NCI-H1092 treated with DMSO at 0.1 percent for 48 hours (cell line): ENCODE results near the gene SMARCA2.

Source experiments
- DNase-seq: peaks from one replicate; lab custom pipeline; 2025; lab: John Stamatoyannopoulos, UW

SMARCA2 gene

DNA sequence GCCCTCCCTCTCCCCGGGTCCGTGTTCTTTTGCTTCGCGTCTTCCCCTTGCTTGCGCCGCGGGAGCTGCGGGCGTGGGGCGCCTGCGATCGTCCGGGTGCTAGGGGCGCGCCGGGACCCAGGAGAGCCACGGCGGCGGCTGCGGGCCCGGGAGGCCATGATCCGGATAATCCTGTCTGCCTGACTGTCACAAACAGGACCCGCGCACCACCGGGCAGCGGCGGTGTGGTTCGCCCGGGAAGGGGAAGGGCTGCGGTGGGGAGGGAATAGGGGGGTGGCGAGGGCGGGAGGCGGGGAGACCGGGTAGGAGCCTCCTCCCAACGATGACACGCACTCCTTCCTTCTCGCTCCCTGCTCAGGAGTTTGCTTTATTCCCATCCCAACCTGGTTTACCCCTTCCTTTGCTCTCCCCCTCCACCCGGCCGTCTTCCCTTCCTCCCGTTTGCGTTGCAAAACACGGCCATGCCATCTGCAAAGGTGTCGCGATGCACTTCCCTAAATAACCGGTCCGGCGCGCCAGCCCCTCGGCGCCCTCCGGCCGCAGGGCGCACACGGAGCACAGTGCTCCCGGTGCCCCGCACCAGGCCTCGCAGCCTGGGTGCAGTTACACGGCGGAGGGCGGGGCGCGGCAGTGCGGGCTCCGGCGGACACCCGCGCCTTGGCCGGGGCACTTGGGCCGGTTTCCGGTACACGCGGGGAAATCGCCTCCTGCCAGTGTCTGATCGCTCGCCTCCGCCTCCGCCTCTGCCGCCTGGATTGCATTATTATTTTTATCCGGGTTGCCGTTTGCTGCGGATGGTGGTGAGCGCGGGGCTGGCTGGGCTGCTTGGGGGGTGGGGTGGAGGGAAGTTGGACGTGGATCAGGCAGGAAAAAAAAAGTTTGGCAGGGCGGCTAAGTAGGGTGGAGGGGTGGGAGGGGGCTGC, 1.5 kb downstream of the SMARCA2 start:
- DNase-seq = no peak

DNA sequence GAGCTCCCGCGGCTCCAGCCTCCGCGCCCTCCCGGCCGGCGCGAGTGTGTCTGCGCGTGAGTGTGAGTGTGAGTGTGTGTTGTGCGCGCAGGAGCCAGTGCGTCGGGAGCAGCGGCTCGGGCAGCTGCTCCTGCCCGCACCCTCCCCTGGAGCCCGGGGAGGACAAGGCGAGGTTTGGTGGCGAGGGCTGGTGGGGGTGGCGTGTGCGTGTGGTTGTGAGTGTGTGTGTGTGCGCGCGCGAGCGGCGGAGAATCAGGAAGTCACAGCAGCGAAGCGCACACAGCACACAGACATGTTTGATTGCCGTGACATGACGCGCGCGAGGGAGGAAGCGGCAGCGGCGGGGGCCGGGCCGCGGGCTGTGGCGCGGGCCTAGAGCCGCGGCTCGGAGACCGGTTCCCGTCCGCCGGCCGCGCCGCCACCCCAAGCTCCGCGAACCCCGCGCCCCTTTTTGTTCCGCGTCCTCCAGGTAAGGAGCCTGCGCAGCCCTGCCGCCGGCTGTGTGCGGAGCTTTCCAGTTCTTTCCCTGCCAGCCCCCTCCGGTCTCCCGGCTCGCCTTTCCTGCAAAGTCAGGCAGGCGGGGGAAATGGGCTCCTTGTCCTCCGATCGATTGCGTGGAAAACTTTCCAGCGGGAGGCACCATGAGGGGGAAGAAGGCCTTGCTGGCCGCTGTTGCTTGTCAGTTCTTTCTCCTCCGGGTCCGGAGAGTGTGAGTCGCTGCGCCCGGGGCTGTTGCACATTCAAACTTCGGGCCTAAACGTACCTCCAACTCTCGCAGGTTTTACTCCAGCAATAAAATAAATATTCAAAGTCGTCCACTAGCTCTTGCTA, 2.4 kb downstream of the SMARCA2 start:
- DNase-seq = no peak

DNA sequence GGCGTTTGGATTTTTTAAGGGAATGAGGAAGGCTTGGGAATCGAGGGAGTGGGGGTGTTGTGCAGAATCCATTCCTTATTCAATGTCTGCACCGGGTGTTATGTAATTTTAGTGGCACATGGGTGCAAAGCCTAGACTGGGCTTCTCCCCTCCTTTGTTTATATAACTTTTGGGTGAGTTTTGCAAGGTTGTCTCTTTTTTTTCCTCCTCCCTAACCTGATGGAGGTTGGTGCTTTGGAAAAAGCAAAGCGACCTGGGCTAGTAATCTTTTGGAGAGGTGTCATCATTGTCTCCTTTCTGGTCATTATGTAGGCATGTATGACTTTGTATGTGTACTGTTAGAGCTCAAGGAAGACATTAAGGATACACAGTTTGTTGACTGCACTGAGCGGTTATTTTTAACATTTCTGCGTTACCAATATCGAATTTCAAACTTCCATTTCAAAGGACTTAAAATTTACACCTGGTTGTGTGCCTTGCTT, 3.1 kb downstream of the SMARCA2 start:
- no peak for DNase-seq

DNA sequence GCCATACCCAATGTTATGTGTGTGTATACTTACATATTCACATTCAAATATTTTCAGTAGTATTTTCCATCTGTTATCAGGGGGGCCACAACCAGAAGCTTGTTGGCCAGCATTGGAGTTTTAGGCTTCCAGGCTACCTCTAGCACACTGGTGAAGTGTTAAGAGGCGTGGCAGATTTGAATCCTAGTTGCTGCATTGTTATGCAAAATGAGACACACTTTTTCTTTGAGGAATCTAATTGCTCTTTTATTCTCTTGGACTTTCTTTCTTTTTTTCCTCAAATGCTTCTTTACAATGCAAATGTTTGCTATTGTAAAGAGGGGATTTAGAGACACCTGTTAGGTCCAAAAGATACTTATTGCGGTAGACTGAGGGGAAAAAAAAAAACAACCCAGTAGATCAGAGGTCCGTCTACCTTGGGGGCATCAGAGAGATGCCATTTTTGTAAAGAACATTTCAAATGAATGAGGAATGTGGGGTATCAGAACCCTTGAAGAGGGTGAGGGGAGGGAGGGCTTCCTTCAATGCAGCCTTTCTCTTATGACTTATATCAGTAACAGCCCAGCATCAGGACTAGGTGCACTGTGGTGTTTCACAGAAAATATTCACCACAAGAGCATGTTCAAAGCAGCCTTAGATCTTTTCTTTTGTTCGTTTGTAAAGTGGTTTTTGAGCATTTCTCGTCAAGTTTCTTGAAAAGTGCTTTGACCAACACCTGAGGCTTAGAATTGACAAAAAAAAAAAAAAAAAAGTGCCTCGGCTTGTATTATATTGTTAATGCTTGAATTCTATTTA, 3.8 kb downstream of the SMARCA2 start:
- DNase-seq = no peak

DNA sequence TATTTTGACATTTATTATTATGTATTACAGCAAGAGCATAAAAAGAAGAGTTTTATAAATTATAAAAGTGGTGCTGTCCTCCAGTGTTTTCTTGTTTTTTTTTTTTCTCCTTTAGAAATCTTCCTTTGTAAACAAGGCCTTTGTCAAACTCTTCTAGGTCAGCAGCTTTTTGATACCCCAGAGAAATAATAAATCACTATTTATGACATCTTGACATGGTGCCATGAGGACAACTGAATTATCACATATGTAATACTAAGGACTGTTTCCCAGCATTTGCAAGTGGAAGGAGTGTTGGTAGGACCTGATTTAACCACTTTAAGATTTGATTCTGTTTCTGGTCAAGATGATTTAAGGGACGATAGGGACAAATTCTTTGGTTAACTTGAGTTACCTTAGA, 4.6 kb downstream of the SMARCA2 start:
- no peak for DNase-seq

DNA sequence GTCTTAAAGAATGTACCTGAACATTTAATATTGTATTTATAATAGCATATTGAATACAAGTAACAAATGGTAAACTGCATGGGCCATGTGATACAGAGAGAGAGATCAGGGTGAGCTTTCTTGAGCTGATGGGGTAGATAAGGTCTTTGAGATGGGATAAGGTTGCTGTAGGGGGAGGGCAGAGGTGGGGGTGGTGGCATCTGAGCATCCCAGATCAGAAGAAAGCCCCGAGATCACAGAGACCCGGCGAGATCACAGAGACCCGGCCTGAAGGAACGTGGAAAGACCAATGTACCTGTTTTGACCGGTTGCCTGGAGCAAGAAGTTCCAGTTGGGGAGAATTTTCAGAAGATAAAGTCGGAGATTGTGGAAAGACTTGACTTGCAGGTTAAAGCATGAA, 6.6 kb downstream of the SMARCA2 start:
- no peak for DNase-seq

DNA sequence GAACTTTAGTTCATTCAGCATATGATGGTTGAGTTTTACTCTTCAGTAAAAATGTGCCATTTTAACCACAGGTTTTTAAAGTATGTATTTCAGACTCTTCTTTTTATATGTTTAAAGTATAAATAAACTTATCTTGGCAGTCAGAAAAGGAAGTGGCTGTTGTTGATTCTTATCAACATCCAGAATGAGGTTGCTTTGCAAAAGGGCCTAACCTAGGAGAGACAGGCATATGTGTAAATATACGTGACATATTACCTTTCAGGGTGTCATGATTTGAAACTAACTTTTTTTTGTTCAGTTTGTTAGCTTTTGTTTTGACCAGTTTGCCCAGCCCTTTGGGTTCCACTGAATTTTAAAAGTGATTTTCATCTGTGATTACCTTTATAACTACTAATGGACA, 7.4 kb downstream of the SMARCA2 start:
- no peak for DNase-seq

DNA sequence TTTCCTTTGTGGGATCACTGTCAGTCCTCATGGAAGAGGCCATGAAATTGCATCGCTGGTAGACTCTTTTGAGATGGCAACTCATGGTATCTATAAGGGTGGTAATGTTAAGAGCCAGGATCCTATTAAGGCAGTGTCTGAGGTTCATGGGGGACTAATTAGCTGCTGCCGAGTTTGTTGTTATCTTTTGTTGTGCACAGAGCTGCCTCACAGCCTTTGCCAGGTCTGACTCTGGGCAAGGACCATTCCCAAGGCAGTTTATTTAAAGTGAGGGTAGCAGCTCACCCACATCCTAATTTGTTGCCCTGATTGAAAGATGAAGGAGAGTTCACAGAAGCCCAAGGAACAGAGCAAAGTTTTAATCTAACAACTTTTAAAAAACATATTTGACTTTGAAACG, 7.9 kb downstream of the SMARCA2 start:
- no peak for DNase-seq

DNA sequence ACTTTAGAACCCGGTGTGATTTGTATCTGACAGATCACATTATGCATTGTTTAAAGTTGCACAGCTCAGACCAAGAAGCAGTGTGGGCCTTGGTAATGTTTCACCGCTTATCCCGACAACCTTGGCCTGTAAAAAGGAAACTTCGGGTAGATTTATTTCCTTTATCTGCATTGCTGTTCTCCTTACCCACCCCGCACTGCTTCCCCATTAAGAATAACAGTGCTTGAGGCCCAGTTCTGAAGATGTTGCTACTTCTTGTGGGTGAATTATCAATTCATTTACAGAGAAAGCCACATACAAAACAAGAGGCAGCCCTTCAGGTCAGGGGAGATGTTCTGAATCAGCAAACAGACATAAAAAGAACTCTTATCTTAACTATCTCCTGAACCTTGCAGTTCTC, 8.4 kb downstream of the SMARCA2 start:
- no peak for DNase-seq

DNA sequence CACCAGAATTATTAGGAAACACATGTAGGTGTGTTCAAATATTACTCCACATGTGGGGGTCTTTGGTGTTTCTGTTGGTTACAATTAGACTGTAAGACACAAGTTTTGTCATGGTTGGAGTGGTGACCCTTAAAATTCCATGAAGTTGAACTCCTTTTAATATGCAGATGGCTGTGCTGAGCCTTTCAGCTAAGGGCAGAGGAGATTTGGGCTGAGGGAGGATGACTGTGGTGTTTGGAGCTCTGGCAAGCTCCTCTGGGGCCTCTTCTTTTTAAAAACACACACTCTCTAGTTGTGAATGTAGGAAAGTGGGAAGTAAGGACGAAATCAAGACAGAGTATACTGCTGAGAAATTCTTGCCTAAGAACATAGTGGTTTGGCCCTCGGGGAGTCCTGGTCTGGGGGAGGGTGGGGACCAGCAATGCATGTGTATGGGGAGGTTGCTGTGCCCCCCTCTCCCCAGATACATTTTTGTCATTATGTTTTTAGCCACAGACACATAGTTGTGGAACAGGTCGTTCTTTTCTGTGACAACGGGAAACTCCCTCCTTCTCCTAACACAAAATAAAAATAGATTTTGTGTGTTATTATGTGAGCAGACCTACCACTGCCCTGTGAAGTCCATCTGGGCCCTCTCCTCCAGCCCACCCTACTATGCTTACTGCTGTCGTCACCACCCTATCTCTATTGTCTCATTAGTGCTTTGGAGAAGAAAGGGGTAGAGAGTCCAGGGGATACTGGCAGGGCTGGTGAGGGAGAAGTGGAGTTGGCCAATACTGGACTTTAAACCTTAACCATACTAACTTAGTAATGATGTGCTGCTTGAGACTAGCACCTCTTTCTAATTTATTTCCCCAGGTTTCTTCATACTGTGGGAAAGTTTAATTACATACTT, 10.0 kb downstream of the SMARCA2 start:
- DNase-seq = no peak

DNA sequence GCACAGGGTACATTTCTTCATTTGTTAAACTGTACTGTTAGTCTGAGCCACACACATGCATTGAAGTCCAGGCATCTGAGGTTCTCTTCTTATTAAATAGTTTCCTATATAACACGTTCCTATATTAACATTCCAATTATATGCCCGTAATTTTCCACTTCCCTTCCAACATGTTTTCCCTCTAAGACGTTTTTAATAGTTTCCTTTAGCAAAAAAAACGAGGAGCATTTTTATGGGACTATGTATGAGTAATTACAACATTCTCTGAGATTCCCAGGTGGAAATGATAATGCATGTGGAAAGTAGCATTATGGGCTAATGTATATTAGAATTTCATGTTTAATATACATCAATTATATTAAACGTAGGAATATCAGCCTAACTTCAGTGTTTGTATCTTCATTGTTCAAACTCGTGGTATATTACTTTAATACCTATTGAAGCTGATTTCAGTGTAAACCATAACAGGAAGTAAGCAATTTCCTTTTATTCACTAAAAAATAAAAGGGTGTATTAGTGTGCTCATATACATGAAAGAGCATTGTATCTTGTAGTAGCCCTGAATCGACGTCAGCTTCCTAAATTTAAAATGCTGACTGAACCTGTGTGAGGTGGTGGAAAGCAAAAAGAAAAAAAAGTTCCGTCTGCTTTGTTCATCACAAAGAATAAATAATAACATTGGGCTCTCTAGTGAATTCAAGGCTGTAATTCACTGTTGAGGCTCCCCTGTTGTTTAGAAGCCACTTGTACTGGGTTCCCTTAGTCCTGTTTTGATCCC, 11.3 kb downstream of the SMARCA2 start:
- DNase-seq = no peak

DNA sequence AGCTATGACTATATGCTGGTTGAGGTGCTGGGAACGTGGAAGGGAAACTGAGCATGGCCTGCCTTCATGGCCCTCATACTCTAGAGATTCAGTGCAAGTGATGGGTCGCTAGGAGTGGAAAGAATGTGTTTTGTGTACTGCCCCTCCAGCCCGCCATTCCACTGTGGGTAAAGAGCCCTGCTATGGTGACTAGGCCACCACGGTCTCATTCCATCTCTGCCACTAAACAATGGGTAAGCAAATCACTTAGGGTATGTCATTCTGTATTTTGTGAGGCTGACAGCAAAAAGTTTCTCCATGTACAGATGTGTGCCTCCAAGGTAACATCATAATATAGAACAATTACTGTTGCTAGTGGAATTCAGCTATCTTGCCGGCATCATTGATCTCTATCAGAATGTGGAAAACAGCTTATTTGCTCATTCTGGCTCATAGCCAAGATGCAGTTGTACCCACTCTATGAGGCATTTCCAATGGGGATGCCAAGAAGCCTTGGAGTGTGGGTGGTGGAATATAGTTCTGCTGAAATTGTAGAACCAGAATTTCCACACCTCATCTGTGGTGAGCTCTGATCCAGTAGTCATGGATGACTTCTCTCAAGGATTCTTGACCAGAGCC, 12.5 kb downstream of the SMARCA2 start:
- no peak for DNase-seq

DNA sequence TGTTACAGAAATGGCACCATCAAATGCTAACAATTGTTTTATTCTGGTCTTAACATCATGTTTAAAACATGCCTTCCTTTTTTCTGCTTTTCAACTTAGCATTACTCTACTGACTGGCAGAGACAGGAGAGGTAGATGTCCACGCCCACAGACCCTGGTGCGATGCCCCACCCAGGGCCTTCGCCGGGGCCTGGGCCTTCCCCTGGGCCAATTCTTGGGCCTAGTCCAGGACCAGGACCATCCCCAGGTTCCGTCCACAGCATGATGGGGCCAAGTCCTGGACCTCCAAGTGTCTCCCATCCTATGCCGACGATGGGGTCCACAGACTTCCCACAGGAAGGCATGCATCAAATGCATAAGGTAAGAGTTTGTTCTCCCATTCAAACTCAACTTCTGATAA, 13.7 kb downstream of the SMARCA2 start:
- no peak for DNase-seq

DNA sequence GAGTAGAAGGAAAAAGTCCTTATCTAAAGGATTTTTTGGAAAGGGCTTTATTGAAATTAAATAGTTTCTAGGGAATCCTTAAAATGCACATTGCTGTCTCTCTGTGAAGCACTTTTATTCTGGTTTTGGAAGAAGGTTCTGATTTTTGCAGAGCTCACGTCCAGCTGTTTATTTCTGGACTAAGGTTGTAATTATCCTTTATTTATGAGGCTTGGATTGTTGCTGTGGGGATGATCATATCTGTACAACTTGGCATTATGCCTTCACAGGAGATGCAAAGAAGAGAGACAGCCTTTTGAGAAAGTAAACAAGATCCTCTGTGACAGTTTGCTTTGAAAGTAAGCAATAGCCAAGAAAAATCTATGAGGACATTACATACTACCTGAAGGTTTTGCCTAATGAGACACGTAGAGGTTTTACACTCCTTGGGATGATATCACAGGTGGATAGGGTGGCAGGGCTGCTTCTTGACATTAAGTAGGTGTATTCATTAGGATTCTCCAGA, 14.6 kb downstream of the SMARCA2 start:
- no peak for DNase-seq

DNA sequence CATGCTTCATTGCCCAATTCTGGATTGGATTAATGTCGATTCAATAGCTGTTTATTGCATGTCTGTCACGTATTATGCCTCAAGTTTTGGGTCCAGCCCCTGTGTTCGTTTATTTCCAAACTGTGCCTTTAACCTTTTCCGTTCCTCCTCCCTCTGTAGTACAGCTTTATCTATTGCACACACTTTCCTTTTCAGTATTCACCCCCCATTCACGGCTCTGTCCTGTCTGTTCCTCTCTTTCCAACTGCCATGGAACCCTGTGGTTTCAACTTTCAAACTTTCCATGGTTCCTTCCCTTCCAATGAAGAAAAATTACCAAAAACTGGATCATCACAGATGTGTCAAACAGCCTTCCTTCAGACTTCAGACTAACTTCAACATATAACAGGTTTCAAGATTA, 17.1 kb downstream of the SMARCA2 start:
- DNase-seq = no peak

DNA sequence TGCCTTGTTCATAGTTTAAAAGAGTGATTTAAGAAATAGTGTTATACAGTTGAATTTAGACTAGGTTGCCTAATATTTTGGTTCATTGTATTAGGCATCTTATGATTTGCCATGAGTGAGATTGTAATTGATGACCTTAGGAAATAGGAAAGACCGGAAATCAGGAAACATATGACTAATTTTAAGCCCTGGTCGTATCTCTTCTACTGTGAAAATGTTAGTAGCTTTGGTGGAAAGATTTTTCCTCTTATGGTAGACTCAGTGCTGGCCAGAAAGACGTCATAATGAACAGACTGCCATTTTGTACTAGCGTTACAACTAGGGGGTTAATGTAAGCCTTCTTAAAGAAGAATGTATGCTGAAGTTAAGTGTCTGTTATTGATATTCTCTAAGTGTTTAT, 21.7 kb downstream of the SMARCA2 start:
- no peak for DNase-seq

DNA sequence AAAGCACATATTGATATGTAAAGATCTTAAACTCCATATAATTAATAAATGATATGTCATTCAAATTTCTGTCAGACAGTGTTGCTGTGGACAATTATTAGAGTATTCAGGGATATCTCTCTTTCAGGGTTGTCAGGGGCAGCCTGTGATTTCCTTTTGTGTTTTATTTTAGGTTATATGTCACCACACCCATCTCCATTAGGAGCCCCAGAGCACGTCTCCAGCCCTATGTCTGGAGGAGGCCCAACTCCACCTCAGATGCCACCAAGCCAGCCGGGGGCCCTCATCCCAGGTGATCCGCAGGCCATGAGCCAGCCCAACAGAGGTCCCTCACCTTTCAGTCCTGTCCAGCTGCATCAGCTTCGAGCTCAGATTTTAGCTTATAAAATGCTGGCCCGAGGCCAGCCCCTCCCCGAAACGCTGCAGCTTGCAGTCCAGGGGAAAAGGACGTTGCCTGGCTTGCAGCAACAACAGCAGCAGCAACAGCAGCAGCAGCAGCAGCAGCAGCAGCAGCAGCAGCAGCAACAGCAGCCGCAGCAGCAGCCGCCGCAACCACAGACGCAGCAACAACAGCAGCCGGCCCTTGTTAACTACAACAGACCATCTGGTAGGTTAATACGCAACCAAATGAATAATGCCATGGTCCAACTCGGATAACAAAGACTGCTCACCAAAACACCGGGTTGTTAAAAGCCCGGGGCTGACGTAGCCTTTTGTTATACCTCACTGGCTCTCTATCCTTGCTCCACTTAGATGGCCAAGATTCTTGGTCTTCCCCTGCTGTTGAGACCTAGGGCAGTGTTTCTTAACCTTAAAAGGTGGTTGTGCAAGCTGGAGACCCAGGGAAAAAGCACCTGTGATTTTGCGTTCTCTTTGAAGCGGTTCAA, 24.4 kb downstream of the SMARCA2 start:
- no peak for DNase-seq

DNA sequence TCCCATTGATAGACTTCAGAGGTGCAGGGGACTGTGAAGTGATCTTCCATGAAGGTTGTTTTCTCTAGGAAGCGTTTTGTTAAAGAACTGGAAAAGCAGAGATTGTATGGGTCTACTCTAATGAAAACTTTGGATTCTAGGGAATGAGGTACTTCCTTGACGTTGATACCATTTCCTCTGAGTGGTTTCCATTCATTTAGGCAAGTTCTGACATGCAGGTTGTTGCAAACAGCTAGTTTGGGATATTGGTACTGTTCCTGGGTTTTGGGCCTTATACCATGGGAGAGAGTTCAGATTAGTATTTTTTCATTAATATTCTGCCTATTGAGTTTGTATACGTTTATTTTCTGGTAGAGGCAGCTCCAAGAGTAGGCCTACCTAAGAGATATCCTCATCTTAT, 25.7 kb downstream of the SMARCA2 start:
- DNase-seq = no peak

DNA sequence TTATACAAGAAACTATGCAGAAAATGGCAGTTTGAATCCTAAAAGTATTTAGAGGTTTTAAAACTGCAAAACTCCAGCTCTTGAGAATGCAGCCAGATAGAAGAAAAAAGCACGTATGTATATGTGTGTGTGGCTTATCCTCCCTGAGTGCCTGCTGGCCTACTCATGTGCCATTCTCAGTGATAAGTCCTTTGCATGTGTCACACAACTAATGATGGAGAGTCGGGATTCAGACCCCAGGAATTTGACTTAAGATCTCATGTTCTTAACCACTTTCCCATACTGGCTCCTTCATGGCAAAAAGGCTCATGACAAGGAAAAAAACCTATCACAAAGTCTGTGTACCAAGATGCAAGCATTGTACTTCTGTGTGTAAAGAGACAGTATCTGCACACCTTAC, 26.6 kb downstream of the SMARCA2 start:
- DNase-seq = no peak
